Measurements from ENCODE around the gene ZDHHC17. TPM values are rescaled to one million over a fixed set of nuclear protein-coding genes. Genes with fewer than 3 reads are reported as not detected.
A peak's percentile ranks its signal among the peaks of the same experiment; 100 is the strongest.

ZDHHC17 gene, protein sequence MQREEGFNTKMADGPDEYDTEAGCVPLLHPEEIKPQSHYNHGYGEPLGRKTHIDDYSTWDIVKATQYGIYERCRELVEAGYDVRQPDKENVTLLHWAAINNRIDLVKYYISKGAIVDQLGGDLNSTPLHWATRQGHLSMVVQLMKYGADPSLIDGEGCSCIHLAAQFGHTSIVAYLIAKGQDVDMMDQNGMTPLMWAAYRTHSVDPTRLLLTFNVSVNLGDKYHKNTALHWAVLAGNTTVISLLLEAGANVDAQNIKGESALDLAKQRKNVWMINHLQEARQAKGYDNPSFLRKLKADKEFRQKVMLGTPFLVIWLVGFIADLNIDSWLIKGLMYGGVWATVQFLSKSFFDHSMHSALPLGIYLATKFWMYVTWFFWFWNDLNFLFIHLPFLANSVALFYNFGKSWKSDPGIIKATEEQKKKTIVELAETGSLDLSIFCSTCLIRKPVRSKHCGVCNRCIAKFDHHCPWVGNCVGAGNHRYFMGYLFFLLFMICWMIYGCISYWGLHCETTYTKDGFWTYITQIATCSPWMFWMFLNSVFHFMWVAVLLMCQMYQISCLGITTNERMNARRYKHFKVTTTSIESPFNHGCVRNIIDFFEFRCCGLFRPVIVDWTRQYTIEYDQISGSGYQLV
- polyA plus RNA-seq (2013), result 44.6 TPM

DNA sequence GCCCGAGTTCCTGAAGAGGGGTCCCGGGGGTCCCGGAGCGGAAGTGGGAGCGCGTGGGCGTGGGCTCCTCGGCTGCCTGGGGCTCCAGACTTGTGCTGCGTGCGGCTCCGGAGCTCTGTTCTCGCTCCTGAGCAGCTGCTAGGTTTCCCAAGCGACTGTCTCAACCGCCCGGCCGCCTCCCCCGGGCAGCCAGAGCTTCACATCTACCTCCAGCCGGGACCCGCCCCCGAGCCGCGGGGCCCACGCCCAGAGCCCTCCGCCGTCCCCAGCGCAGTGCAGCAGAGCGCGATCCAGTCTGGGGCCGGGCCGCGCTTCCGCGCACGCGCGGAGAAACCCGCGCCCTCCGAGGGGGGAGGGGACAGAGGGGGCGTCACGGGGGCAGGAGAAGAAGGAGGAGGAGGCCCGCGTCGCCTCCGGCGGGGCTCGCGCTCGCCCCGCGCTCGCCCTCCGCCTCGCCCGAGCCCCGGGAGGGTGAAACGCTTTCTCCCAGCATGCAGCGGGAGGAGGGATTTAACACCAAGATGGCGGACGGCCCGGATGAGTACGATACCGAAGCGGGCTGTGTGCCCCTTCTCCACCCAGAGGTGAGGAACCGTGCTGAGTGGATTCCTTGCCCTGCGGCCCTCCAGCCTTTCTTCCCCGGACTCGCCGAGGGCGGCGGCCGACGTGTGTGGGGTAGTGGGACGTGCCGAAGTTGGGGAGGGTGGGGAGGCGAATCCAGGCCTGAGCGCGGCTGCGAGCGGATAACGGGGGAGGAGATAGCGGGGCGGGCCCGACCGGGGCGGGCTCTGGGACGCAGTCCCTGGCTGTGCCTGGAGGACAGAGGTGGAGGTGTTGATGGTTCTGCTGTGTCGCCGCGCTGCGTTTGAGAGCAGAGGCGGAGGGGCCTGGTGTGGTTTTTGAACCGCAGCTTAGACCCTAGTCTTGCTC lies at the start of gene ZDHHC17:
Gene ZDHHC17, plus strand, starts transcription at position 370 of the 930 bp plus-strand sequence. Its CDS starts 122 bp downstream, at position 492.
- ChIA-PET CTCF (interaction anchor here (0.5 to 2.2 kb wide), 7 partner anchors 10 to 617 kb away, joined by 3 to 7 read pairs (median 3); no protein-coding TSS in a partner anchor), POLR2A (no interaction called here)
- H3K27me3 ChIP-seq (replicated peaks in 2 of 5; ENCODE audit: control insufficient read depth in 4 of 5, insufficient read depth in 5 of 5, low read length in 4 of 5), result no peaks in the 10 kb centered on the region
- peak within 1 kb of the TSS; percentile 85 to 99 (median 91) for H3K4me3 ChIP-seq (ENCODE audit: control insufficient read depth in 1 of 7, extremely low read depth in 1 of 7, insufficient read depth in 4 of 7, low read depth in 2 of 7, low read length in 6 of 7)
- H3K27ac ChIP-seq (ENCODE audit: insufficient read depth in 1 of 2, low read depth in 1 of 2, low read length in 2 of 2, poor library complexity in 1 of 2, severe bottlenecking in 2 of 2), result peak within 1 kb of the TSS; percentile 93 to 97
- H3K36me3 ChIP-seq (ENCODE audit: control insufficient read depth in 4 of 4, insufficient read depth in 4 of 4, low read length in 3 of 4), result no peaks in the 10 kb centered on the region
- peaks cover 7 to 29% (median 22%) of the 10 kb centered on the region in 4 experiments for H3K4me1 ChIP-seq (ENCODE audit: control extremely low read depth in 1 of 4, control insufficient read depth in 4 of 4, insufficient read depth in 4 of 4, low read length in 3 of 4)
- WGBS (ENCODE audit: insufficient coverage), result 0% methylated on average over 54 of the region's 93 CpGs
- DNase-seq, result peak; percentile 94 to 97 (median 97)
- H3K9me3 ChIP-seq (ENCODE audit: control extremely low read depth in 1 of 5, control insufficient read depth in 4 of 5, insufficient read depth in 2 of 5, low read depth in 1 of 5, low read length in 4 of 5), result no peaks in the 10 kb centered on the region

DNA sequence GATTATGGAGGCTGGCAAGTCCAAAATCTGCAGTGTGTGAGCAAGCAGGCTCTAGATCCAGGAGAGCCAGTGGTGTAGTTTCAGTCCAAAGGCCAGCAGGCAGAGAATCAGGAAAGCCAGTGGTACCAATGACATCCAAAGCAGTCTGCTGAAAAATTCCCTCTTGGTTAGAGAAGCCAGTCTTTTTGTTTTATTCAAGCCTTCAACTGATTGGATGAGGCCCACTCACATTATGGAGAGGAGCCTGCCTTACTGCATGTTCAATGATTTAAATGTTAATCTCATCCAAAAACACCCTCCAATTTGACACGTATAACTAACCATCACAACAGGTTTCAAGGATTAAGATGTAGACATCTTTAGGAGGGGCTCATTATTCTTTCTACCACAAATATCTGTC lies 49.5 kb upstream of the ZDHHC17 start:
- Histone ChIP-seq H3K4me3 (ENCODE audit: control insufficient read depth in 1 of 7, extremely low read depth in 1 of 7, insufficient read depth in 4 of 7, low read depth in 2 of 7, low read length in 6 of 7) (no peak overlapping the region), H3K27me3 (replicated peaks in 2 of 5; ENCODE audit: control insufficient read depth in 4 of 5, insufficient read depth in 5 of 5, low read length in 4 of 5) (no peaks in the 10 kb centered on the region), H3K36me3 (ENCODE audit: control insufficient read depth in 4 of 4, insufficient read depth in 4 of 4, low read length in 3 of 4) (no peaks in the 10 kb centered on the region), H3K9me3 (ENCODE audit: control extremely low read depth in 1 of 5, control insufficient read depth in 4 of 5, insufficient read depth in 2 of 5, low read depth in 1 of 5, low read length in 4 of 5) (peaks cover 0 to 2% (median 0%) of the 10 kb centered on the region in 5 experiments), H3K4me1 (ENCODE audit: control extremely low read depth in 1 of 4, control insufficient read depth in 4 of 4, insufficient read depth in 4 of 4, low read length in 3 of 4) (no peaks in the 10 kb centered on the region), H3K27ac (ENCODE audit: insufficient read depth in 1 of 2, low read depth in 1 of 2, low read length in 2 of 2, poor library complexity in 1 of 2, severe bottlenecking in 2 of 2) (no peak overlapping the region)
- no peak for DNase-seq
- CTCF ChIA-PET, result no interaction called here
- WGBS (ENCODE audit: insufficient coverage), result no CpG with 5 or more reads among the region's 1 CpG
- POLR2A ChIA-PET, result no interaction called here

DNA sequence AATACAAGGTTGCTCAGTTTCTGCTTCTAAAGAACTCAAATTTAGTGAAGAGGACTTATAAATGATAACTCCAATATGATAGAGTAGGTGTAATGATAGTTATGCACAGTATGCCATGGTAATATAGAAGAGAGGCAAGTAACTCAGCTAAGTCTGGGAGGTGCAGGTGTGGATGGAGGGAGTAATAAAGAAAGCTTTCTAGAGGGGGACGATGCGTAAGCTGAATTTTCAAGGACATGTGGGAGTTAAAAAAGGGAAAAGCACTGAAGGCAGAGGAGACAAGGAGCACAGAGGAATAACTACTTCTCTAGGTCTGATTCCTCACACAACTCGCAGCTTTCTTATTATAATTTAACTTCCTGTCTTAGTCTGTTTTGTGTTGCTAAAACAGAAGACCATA lies 49.1 kb upstream of the ZDHHC17 start:
- H3K4me1 ChIP-seq (ENCODE audit: control extremely low read depth in 1 of 4, control insufficient read depth in 4 of 4, insufficient read depth in 4 of 4, low read length in 3 of 4), result no peaks in the 10 kb centered on the region
- 100% methylated on average over 2 of the region's 3 CpGs for WGBS (ENCODE audit: insufficient coverage)
- POLR2A ChIA-PET, result no interaction called here
- H3K36me3 ChIP-seq (ENCODE audit: control insufficient read depth in 4 of 4, insufficient read depth in 4 of 4, low read length in 3 of 4), result no peaks in the 10 kb centered on the region
- no peak overlapping the region for H3K27ac ChIP-seq (ENCODE audit: insufficient read depth in 1 of 2, low read depth in 1 of 2, low read length in 2 of 2, poor library complexity in 1 of 2, severe bottlenecking in 2 of 2)
- no peak overlapping the region for H3K4me3 ChIP-seq (ENCODE audit: control insufficient read depth in 1 of 7, extremely low read depth in 1 of 7, insufficient read depth in 4 of 7, low read depth in 2 of 7, low read length in 6 of 7)
- no peaks in the 10 kb centered on the region for H3K27me3 ChIP-seq (replicated peaks in 2 of 5; ENCODE audit: control insufficient read depth in 4 of 5, insufficient read depth in 5 of 5, low read length in 4 of 5)
- H3K9me3 ChIP-seq (ENCODE audit: control extremely low read depth in 1 of 5, control insufficient read depth in 4 of 5, insufficient read depth in 2 of 5, low read depth in 1 of 5, low read length in 4 of 5), result peaks cover 0 to 2% (median 0%) of the 10 kb centered on the region in 5 experiments
- no peak for DNase-seq
- CTCF ChIA-PET, result no interaction called here

DNA sequence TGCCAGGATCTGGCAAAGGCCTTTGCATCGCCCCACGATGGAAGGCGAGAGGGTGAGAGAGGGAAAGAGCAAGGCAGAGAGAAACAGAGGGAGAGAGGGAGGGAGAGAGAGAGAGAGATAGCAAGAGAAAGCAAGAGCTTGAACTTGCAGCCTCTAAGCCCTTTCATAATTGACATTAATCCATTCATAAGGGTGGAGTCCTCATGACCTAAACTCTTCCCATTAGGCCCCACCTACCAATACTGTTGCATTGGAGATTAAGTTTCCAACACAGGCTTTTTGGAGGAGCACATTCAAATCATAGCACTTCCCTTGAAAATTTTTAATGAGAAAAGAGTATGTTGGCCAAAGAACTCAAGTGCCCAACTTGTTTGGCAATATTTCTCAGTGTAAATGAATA lies 48.6 kb upstream of the ZDHHC17 start:
- H3K36me3 ChIP-seq (ENCODE audit: control insufficient read depth in 4 of 4, insufficient read depth in 4 of 4, low read length in 3 of 4), result no peaks in the 10 kb centered on the region
- no peak overlapping the region for H3K4me3 ChIP-seq (ENCODE audit: control insufficient read depth in 1 of 7, extremely low read depth in 1 of 7, insufficient read depth in 4 of 7, low read depth in 2 of 7, low read length in 6 of 7)
- DNase-seq, result no peak
- POLR2A ChIA-PET, result no interaction called here
- no peak overlapping the region for H3K27ac ChIP-seq (ENCODE audit: insufficient read depth in 1 of 2, low read depth in 1 of 2, low read length in 2 of 2, poor library complexity in 1 of 2, severe bottlenecking in 2 of 2)
- H3K27me3 ChIP-seq (replicated peaks in 2 of 5; ENCODE audit: control insufficient read depth in 4 of 5, insufficient read depth in 5 of 5, low read length in 4 of 5), result no peaks in the 10 kb centered on the region
- no peaks in the 10 kb centered on the region for H3K4me1 ChIP-seq (ENCODE audit: control extremely low read depth in 1 of 4, control insufficient read depth in 4 of 4, insufficient read depth in 4 of 4, low read length in 3 of 4)
- CTCF ChIA-PET, result no interaction called here
- WGBS (ENCODE audit: insufficient coverage), result 91% methylated on average over 3 of the region's 3 CpGs
- H3K9me3 ChIP-seq (ENCODE audit: control extremely low read depth in 1 of 5, control insufficient read depth in 4 of 5, insufficient read depth in 2 of 5, low read depth in 1 of 5, low read length in 4 of 5), result peaks cover 0 to 2% (median 0%) of the 10 kb centered on the region in 5 experiments

DNA sequence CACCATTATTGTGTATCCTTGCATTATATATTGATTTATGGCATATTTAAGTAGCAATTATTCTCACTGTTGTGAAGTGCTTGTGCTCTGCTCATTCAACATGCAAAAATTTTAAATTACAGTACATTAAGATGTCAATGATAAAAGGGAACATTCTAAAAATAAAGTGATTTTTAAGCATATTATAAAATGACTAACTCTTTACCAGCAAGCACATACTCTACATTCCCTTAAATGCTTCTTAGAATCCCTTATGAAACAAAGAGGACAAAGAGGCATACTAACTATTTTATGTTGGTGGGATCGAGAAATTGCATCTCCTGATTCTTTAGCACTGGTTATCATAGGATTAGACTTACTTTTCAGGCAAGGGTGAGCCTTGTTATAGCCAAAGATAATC lies 46.6 kb upstream of the ZDHHC17 start:
- 100% methylated on average over 1 of the region's 1 CpG for WGBS (ENCODE audit: insufficient coverage)
- ChIA-PET CTCF (no interaction called here), POLR2A (no interaction called here)
- Histone ChIP-seq H3K4me3 (ENCODE audit: control insufficient read depth in 1 of 7, extremely low read depth in 1 of 7, insufficient read depth in 4 of 7, low read depth in 2 of 7, low read length in 6 of 7) (no peak overlapping the region), H3K4me1 (ENCODE audit: control extremely low read depth in 1 of 4, control insufficient read depth in 4 of 4, insufficient read depth in 4 of 4, low read length in 3 of 4) (no peaks in the 10 kb centered on the region), H3K27ac (ENCODE audit: insufficient read depth in 1 of 2, low read depth in 1 of 2, low read length in 2 of 2, poor library complexity in 1 of 2, severe bottlenecking in 2 of 2) (no peak overlapping the region), H3K9me3 (ENCODE audit: control extremely low read depth in 1 of 5, control insufficient read depth in 4 of 5, insufficient read depth in 2 of 5, low read depth in 1 of 5, low read length in 4 of 5) (peaks cover 0 to 2% (median 0%) of the 10 kb centered on the region in 5 experiments), H3K36me3 (ENCODE audit: control insufficient read depth in 4 of 4, insufficient read depth in 4 of 4, low read length in 3 of 4) (no peaks in the 10 kb centered on the region), H3K27me3 (replicated peaks in 2 of 5; ENCODE audit: control insufficient read depth in 4 of 5, insufficient read depth in 5 of 5, low read length in 4 of 5) (no peaks in the 10 kb centered on the region)
- DNase-seq, result no peak

DNA sequence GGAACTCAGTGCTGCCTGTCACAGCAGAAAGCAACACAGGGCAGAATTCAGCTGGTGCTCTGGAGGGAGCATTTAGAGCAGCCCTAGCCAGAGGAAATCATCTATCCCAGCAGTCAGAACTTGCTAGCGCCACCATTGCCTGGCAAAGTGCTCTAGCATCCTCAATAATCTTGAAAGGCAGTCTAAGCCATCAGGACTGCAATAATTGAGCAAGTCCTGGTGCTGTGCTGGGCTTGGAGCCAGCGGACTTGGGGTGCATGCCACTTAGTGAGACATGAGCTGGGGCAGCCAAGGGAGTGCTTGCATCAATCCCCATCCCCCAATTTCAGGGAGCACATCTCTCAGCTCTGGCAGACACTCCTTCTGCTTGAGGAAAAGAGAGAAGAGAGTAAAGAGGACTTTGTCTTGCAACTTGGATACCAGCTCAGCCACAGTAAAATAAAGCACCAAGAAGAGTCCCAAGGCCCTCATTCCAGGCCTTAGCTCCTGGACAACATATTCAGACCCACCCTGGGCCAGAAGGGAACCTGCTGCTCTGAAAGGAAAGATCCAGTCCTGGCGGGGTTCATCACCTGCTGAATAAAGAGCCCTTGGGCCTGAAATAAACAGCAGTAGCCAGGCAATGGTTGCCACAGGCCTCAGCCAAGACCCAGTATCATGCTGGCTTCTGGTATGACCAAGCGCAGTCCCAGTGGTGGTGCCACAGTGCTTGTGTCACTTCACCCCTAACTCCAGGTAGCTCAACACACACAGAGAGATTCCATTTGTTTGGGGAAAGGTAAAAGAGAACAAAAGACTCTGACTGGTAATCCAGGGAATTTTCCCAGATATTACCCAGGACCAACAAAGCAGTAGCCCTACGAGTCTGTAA lies 44.5 kb upstream of the ZDHHC17 start:
- Histone ChIP-seq H3K27ac (ENCODE audit: insufficient read depth in 1 of 2, low read depth in 1 of 2, low read length in 2 of 2, poor library complexity in 1 of 2, severe bottlenecking in 2 of 2) (no peak overlapping the region), H3K9me3 (ENCODE audit: control extremely low read depth in 1 of 5, control insufficient read depth in 4 of 5, insufficient read depth in 2 of 5, low read depth in 1 of 5, low read length in 4 of 5) (peaks cover 0 to 2% (median 0%) of the 10 kb centered on the region in 5 experiments), H3K4me1 (ENCODE audit: control extremely low read depth in 1 of 4, control insufficient read depth in 4 of 4, insufficient read depth in 4 of 4, low read length in 3 of 4) (no peaks in the 10 kb centered on the region), H3K27me3 (replicated peaks in 2 of 5; ENCODE audit: control insufficient read depth in 4 of 5, insufficient read depth in 5 of 5, low read length in 4 of 5) (no peaks in the 10 kb centered on the region), H3K4me3 (ENCODE audit: control insufficient read depth in 1 of 7, extremely low read depth in 1 of 7, insufficient read depth in 4 of 7, low read depth in 2 of 7, low read length in 6 of 7) (no peak overlapping the region), H3K36me3 (ENCODE audit: control insufficient read depth in 4 of 4, insufficient read depth in 4 of 4, low read length in 3 of 4) (no peaks in the 10 kb centered on the region)
- POLR2A ChIA-PET, result interaction anchor here (0.5 kb wide), 1 partner anchor 85 kb away, joined by 3 read pairs; no protein-coding TSS in a partner anchor
- DNase-seq, result no peak
- 94% methylated on average over 4 of the region's 5 CpGs for WGBS (ENCODE audit: insufficient coverage)
- CTCF ChIA-PET, result no interaction called here

Data from common myeloid progenitor, CD34-positive (primary cell).